Left lobe of liver (tissue), 2 donors: Measurements from ENCODE around the gene HIRA. TPM values are rescaled to one million over a fixed set of nuclear protein-coding genes. Genes with fewer than 3 reads are reported as not detected.

ENCODE experiments used
- ATAC-seq: fragments of 200-7000 bp; cut with Tn5 transposase; one replicate; pipeline ENCODE4 v1.9.1; 2020; ENCODE audit warnings: mild to moderate bottlenecking, moderate library complexity
- DNase-seq: peaks from one replicate; pipeline ENCODE4 v3.0.0-alpha.2; 2020; ENCODE audit warnings: low spot score
- total RNA-seq: library from RNA; stranded (reverse); gene quantifications from one replicate; pipeline ENCODE4 v1.2.1, GENCODE V29; 2021
- donor health status: DM: no; HTN: no; CAD: no; lungs with moderate emphysema.
- donor health status: DM: no; HTN: yes; CAD: no.

The HIRA gene, protein sequence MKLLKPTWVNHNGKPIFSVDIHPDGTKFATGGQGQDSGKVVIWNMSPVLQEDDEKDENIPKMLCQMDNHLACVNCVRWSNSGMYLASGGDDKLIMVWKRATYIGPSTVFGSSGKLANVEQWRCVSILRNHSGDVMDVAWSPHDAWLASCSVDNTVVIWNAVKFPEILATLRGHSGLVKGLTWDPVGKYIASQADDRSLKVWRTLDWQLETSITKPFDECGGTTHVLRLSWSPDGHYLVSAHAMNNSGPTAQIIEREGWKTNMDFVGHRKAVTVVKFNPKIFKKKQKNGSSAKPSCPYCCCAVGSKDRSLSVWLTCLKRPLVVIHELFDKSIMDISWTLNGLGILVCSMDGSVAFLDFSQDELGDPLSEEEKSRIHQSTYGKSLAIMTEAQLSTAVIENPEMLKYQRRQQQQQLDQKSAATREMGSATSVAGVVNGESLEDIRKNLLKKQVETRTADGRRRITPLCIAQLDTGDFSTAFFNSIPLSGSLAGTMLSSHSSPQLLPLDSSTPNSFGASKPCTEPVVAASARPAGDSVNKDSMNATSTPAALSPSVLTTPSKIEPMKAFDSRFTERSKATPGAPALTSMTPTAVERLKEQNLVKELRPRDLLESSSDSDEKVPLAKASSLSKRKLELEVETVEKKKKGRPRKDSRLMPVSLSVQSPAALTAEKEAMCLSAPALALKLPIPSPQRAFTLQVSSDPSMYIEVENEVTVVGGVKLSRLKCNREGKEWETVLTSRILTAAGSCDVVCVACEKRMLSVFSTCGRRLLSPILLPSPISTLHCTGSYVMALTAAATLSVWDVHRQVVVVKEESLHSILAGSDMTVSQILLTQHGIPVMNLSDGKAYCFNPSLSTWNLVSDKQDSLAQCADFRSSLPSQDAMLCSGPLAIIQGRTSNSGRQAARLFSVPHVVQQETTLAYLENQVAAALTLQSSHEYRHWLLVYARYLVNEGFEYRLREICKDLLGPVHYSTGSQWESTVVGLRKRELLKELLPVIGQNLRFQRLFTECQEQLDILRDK
- total RNA-seq = 20.2 TPM

DNA sequence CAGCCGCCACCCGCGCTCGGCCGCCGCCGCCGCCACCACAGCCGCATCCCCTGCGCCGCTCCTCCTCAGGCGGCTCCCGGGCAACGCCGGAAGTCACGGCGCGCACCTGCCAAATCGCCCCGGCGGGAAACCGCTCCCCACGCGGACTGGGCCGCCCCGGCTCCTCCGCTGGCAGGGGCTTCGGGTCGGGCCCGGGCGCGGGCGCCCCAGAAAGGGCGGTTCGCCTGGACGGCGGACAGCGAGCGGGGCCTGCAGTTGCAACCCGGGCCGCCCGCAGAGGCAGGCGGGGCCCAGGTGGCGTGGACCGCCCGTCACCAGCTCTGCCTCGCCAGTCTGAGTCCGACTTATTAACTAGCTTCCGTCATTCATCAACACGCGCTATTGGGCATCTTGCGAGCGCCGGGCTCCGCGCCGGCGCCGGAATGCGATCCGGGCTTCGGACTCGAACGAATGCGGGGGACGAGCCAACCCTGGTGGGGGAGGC lies at the start of gene HIRA:
Gene HIRA, minus strand, starts transcription at position 85 of the 484 bp plus-strand sequence. CDS start 257 bp downstream, outside the sequence.
- peak; percentile 84 for DNase-seq

DNA sequence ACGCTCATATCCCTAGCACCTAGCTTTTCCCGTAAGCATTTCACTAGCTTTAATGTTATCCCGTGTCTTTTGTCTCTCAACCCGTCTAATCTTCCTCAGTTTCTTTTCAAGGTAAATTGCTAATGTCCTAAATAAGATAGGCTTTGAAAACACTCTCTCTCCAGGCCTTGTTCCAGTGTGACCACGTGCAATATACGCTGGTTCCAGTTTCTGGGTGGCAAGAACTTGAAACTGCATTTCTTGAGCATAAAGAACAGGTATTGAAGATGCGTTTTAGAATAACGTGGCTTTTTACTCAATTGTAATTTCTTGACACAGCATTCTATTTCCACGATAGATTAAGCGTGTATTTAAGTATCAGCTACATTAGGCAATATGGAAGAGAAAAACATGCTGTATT lies 49.3 kb upstream of the HIRA start:
- ATAC-seq = no peak
- no peak for DNase-seq

More for the DNA sequence above, at the start of gene HIRA:
- peak; percentile 68 for ATAC-seq

DNA sequence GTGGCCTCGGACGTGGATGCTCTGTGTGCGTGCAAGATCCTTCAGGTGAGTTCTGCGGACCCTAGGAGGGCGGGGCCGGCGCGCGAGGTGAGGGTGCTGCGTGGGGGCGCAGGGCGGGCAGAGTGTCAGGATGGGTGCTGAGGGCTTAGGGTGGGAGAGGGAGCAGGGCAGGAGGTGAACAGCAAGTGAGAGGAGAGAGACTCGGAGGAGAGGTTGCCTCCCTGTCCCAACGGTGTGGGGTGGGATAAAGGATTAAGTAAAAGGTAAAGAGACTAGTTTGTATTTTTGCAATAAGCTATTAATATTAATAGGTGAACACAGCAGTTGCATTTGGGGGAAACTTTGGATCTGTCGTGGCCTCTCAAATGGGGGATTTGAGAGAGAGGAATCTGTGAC lies 48.6 kb upstream of the HIRA start:
- DNase-seq (no peak), ATAC-seq (no peak)

DNA sequence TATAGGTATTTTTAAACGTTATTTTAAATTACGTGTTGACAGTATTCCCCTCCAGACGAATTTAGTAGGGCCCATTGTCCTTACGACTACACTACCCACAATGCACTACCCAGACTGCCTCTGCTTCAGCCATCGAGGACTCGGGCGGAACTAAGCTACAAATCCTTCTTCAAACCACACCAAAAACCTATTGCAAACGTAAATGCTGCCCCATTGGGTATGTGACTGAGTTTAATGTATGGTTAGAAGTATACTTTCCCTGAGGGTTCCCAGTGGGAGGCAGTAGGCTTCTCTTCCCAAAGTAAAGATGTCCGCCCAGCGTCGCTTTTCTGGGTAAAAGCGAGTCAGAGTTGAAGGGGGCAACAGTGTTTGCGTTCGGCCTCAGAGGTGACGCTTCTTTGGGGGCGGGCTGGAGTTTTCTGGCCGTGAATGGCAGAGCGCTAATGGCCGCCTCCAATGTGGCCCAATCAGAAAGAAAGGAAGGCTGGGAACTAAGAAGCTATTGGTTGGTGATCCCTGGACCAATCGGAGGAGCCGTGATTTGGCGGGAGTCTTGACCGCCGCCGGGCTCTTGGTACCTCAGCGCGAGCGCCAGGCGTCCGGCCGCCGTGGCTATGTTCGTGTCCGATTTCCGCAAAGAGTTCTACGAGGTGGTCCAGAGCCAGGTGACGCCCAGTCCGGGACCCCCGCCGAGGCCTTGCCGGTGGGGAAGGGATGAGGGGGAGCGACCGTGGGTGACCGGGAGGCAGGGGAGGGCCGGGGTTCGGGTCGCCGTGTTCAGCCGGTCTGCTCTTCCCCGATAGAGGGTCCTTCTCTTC lies 48.0 kb upstream of the HIRA start, which contains the start of gene CDC45:
Gene CDC45, plus strand, starts transcription at position 566 of the 818 bp plus-strand sequence. Its CDS starts 49 bp downstream, at position 615.
- peak; percentile 97 for DNase-seq
- peak; percentile 88 for ATAC-seq

DNA sequence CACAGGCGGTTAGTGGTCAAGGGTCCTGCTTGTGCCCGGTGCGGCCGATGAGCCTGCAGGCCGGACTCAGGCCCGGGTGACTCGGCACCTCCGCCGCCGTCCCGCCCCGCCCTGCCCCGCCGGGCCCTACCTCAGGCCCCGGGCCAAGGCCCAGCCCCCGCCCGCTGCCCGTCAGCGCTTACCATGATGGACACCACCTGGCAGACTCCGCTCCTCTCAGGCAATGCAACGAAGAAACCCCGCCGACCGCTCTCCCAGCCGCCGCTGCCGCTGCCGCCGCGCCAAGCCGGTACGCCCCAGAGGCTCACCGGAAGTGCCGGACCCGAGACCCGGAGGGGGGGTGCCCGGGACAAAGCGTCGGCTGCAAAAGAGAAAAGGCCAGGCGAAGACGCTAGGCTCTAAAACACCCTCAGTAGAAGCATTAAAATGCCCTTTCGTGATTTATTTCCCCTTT lies 47.4 kb upstream of the HIRA start, which contains the start of gene UFD1:
Gene UFD1, minus strand, starts transcription at position 293 of the 454 bp plus-strand sequence. Its CDS starts 108 bp downstream, at position 185.
- DNase-seq (peak; percentile 88), ATAC-seq (peak; percentile 80)

DNA sequence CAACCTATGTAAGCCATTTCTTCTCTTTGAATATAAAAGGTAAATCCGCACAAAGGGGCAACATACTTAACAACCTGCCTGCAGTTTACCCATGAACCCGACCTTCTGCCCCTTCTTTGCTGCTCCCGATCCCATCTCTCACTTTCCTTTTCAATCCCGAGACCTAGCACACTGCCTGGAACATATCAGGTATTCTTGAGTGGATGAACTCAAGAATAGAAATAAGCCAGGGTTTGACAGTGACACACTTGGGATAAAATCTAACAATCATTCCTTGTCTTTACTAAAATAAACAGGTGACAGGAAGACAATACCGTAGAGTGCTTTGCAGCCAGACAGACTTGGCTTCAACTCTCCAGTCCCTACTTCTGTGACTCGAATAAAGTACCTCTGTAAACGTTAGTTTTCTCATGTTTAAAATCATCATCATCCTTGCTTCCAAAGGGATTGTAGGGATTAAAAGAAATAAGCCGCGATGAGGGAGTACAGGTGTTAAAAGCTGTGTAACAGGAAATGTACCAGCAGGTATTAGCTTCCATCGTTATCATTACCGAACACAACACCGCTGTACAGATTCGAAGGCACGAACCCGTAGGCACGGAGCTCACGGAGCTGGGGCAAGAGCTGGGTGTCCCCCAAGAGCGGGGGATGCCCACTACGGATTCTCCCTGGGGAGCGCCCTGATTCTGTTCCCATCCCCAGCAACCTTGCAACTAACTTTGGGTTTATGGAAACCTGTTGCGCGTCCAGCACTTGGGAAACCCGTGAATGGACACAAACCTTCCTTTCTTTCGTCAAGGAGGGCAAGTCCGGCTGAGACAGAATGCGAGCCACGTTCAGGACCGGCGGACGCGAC lies 46.7 kb upstream of the HIRA start:
- peak; percentile 2 for ATAC-seq
- DNase-seq = no peak

DNA sequence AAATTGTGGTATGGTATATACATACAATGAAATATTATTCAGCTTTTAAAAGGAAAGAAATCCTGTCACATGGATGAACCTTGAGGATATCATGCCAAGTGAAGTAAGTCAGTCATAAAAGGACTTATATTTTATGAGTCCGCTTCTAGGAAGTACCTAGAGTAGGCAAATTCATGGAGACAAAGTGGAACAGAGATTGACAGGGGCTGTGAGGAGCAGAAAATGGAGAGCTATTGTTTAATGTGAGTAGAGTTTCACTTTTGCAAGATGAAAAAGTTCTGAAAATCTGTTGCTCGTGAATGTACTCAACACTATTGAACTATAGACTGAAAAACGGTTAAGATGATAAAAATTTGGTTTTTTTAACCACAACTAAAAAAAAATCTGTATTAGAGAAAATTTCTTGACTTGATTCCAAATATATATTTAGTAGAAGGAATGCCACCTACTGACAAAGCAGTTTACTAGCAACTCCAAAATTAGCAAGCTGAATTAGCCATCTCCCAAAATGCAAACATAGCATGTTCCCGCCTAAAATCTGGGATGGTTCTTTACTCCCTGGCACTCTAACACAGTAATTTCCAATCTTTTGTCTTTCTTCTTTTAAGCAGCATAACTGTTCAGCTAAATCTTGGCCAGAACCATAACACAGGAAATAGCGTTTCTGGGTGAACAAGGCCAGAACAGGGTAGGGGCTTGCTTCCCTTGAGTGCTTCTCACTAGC lies 46.0 kb upstream of the HIRA start:
- ATAC-seq (no peak), DNase-seq (no peak)

DNA sequence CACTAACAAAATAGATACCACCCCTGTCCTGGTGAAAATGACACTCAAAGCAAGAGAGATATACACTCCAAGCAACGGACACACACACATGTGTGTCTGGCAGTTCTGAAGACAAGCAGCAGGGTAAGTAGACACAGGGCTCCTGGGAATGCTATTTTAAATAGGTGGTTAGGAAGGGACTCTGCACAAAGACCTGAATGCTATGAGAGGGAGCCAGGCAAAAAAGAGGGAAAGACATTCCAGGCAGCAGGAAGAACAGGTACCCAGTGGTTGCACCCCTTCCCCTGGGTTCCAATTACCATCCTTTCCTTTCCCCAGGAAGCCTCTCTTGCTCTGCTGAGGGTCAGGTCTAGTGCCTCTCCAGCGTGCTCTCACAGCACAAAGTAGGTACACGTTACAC lies 44.5 kb upstream of the HIRA start:
- DNase-seq = no peak
- no peak for ATAC-seq

DNA sequence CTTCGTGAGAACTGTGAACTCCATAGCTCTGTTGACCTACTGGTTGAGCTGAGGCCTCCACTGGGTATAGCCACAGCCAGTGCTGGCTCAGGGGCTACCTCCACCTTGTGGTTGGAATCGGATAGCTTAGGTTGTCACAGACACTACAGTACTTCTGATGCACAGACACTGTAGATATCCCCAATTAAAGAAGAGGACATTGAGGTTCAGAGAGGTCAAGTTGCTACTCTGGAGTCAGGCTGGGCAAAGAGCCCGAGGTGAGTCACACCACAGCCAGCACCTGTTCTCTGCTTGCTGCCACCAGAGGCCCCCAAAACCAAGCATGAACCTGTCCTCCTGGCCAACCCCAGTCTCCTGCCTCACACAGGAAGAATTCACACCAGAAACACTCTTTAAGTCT lies 42.0 kb upstream of the HIRA start:
- no peak for DNase-seq
- ATAC-seq = no peak

DNA sequence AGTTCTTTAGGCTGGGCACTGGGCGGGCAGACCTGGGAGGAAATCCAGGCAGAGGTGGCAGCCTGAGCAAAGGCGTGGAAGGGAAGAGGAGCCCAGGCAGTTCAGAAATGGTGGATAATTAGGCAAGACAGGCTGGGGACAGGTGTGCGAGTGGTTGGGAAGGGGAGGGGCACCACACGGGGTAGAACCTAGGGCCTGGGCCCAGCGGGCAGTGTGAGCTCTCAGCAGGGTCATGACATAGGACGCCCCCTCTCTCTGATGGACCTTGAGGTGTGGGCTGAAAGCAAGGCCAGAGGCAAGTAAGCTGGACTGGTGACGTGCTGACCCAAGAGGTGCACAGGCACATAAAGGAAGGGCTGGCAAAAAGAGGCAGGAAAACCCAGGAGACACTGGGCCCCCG lies 40.7 kb upstream of the HIRA start:
- no peak for ATAC-seq
- no peak for DNase-seq

DNA sequence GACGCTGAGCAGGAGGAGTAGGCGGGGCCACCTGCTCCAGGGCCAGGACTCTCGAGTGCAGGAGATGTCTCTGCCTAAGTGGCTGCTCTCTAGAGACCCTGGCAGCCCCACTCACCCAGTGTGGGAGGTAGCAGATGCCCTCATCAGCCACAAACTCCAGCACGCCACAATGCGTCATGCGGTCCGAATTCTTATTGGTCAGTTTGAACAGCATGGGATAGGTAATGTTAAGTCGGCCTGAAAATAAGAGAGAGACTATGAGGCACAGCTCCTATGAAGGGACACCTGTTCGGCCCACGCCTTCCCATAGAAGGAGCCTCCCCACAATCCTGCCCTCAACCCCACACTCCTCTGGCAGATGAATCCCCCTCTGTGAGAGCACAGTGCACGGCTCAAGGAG lies 40.0 kb upstream of the HIRA start:
- ATAC-seq (no peak), DNase-seq (no peak)

DNA sequence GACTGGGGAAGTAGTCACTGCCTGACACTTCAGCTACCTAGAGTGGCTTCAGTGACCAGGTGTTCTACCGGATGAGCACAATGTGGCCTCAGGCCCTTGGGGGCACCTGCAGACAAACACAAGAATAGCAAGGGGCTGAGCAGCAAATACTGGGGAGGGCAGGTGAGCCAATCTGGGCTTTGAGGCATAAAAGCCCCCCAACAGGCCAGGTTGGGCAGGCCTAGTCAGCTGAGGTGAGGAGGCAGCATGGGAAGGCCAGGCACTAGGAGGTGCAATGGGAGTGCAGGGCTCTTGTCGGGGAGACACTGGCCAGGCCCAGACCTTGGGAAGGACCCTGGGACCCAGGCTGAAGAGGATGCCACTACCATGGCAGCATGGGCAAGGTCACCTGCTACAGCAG lies 38.5 kb upstream of the HIRA start:
- ATAC-seq = no peak
- no peak for DNase-seq

DNA sequence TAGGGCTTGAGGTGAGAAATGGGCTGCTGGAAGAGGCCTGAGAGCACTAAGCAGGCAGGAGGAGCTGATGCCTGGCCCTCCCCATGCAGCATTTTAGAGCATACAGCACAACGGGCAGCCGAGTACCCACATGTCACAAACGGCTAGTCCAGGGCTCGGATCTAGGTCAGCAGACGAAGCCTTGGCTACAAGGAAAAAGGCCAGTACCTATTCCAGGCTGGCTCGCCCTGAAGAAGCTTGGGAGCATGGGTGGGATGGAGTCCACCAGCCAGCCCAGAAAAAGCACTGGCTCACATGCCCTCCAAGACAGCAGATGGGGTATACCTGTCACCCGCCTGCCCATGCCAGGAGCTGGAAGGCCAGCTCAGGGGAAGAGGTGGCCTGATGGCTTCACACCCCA lies 37.9 kb upstream of the HIRA start:
- ATAC-seq (no peak), DNase-seq (no peak)

DNA sequence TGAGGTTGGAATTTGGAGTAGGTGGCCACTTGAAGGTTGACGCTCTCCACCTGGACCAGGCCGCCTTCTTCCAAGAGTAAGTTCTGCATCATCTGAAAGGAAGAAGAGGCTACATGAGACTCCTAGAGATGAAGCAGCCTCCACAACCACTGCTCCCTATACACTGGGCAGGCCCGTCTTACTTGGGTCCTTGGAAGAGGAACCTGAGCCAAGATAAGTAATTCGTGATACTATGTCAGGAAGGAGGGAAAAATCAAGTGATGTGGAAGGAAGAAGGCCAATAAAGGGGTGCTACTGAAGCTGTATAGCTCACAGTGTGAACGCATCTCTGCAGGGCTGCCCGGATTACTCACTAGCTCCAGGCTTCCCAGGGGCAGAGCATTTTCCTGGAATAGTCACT lies 36.4 kb upstream of the HIRA start:
- DNase-seq = no peak

DNA sequence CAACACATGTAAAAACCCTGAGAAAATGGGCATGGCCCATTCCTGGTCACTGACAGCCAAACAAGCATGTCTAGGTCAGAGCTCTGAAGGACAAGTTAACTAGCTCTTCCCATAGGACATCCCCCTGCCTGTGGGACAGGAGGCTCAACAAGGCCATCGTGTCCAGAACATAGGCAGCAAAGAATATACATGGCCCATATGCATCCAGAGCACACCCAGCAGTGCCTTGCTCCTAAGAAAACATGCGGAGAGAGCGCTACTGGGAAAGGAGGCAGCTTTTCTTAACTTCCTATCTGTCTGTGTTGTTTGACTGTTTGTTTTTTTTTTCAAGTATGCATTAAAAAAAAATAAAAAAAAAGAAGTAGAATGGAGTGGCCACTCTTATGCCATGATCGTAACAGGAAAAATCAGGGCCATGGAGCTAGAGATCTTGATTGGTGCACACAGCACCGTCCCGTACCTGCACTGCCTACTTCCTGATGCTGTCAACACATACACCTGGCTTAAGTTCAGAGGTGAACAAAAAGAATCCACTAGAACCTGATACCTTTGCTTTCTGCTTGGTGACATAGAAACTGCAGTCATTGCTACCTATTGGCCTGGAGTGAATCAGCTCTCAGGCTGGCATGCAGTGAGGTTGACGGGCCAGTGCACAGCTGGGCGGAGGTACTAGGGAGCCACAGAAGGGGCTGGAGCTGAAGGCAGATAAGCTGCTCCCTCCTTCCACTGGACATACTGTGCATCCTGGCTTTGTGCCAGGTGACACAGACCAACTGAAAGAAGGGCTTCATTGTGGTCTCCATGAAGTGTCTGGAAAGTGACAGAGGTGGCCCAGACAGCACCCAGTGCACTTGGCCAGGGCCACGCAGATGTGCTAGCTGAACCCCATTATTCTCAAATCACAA lies 35.6 kb upstream of the HIRA start:
- ATAC-seq (no peak), DNase-seq (no peak)

More for the DNA sequence above, 36.4 kb upstream of the HIRA start:
- ATAC-seq = no peak

DNA sequence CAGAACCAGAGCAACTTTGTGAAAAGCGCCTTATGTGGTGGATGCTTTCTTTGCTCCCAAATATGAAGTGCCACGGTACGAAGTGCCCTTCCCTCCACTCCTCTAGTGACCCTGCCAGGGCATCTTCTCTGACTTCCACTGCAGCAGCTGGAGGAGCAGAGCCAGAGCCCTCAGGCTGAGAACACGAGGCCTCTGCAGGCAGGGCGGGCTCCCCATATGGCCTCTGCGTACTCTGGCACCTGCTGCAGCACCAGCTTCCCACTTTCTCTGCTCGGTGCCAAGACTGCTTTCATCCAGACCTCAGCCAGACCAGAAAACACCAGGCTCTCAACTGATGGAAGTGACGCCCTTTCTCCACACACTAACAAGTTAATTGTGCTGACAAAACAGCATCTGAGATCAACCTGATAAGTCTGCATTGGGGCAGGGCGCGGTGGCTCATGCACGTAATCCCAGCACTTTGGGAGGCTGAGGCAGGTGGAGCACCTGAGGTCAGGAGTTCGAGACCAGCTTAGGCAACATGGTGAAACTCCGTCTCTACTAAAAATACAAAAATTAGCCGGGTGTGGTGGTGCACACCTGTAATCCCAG lies 34.7 kb upstream of the HIRA start:
- DNase-seq (no peak), ATAC-seq (no peak)

DNA sequence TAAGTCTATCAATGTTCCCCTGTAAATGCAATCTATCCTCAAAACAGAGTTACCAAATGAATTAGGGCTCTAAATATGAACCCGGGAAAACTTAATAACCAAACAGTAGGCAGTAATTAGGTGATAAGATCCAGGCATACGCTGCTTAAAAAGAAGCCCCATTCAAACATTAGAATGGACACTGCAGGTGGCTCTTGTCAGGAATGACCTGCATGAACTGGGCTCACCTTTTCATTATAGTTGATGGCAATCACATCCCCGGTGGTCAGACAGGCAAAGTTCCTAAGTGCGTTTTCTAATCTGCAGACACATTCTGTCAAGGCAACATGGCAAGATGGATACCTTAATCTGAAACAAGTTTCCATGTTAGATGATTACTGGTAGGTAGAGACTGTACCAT lies 33.4 kb upstream of the HIRA start:
- DNase-seq (no peak), ATAC-seq (no peak)
